HepG2 (cell line): Measurements from ENCODE around the gene CTNNBL1. TPM values are rescaled to one million over a fixed set of nuclear protein-coding genes. Genes with fewer than 3 reads are reported as not detected.

Source experiments
- AKAP8 ChIP-seq: sonication (generic); formaldehyde crosslinking; IDR thresholded peaks from 2 replicates; pipeline ENCODE4 v1.5.1; 2020; ENCODE audit warnings: mild to moderate bottlenecking, missing genetic modification reagents
- KAT2B ChIP-seq: fragments of 150-350 bp; IDR thresholded peaks from 2 replicates; pipeline ENCODE4 v1.6.1; 2014; ENCODE audit warnings: low read depth, low read length, borderline replicate concordance
- MIXL1 ChIP-seq: IDR thresholded peaks from 2 replicates; pipeline ENCODE4 v1.6.1; 2016
- MXI1 ChIP-seq: IDR thresholded peaks from 3 replicates; pipeline ENCODE4 v1.6.1; 2012; ENCODE audit warnings: low read depth, low read length, inconsistent platforms, borderline replicate concordance
- ONECUT2 ChIP-seq: sonication (generic); formaldehyde crosslinking; IDR thresholded peaks from 2 replicates; pipeline ENCODE4 v1.4.0; 2020; ENCODE audit warnings: missing genetic modification reagents
- RNF2 ChIP-seq: fragments of 450-650 bp; conservative IDR thresholded peaks from 2 replicates; pipeline ENCODE4 v1.6.1; 2016; ENCODE audit warnings: low read depth
- SETDB1 ChIP-seq: sonication (generic); formaldehyde crosslinking; IDR thresholded peaks from 2 replicates; pipeline ENCODE4 v1.5.1; 2020; ENCODE audit warnings: missing genetic modification reagents, mild to moderate bottlenecking, borderline replicate concordance
- SMAD3 ChIP-seq: sonication (generic); formaldehyde crosslinking; IDR thresholded peaks from 2 replicates; pipeline ENCODE4 v1.4.0; 2020; ENCODE audit warnings: missing genetic modification reagents
- STAG1 ChIP-seq: sonication (generic); formaldehyde crosslinking; IDR thresholded peaks from 2 replicates; pipeline ENCODE4 v1.4.0; 2020; ENCODE audit warnings: missing genetic modification reagents
- TGIF2 ChIP-seq: IDR thresholded peaks from 2 replicates; pipeline ENCODE4 v1.6.1; 2016; ENCODE audit warnings: control low read depth, missing compliant biosample characterization
- ZNF747 ChIP-seq: sonication (generic); formaldehyde crosslinking; IDR thresholded peaks from 2 replicates; pipeline ENCODE4 v1.8.1; 2023; ENCODE audit warnings: missing genetic modification reagents, mild to moderate bottlenecking, borderline replicate concordance
- polyA plus RNA-seq, 8 experiments: library from polyadenylated mRNA; depleted of rRNA in 3 of 8; stranded (reverse) in 7 of 8; unstranded in 1 of 8; fragments of >200 nt; fragmentation: Illumina TruSeq in 4 of 8; extraction: Trizol in 4 of 8; gene quantifications; 2 replicates each; pipeline versions ENCODE4 v1.2.1 to v1.2.3, GENCODE V29; 2011 to 2016; ENCODE audit warnings: low read depth in 4 of 8, missing spikeins in 1 of 8, mixed read lengths in 1 of 8; ENCODE audit not compliant: insufficient read depth in 1 of 8
- total RNA-seq, 5 experiments: library from RNA; depleted of rRNA; stranded (reverse); fragments of >200 nt; fragmentation: Illumina TruSeq; extraction: Trizol; gene quantifications; 2 replicates each; pipeline ENCODE4 v1.2.3, GENCODE V29; 2016; ENCODE audit warnings: low read depth in 1 of 5
- TF ChIP-seq, protein P1 (sequence below), 2 experiments: fragments of 450-650 bp in 1 of 2; sonication (generic) in 1 of 2; formaldehyde crosslinking in 1 of 2; IDR thresholded peaks; 2 replicates each; pipeline versions ENCODE4 v1.6.1 to v1.8.0; 2016 to 2022; ENCODE audit warnings: antibody characterized with exemption in 1 of 2, mild to moderate bottlenecking in 1 of 2, missing genetic modification reagents in 1 of 2
- TF ChIP-seq, protein P2 (sequence below): sonication (generic); formaldehyde crosslinking; IDR thresholded peaks from 2 replicates; pipeline ENCODE4 v1.5.1; 2020; ENCODE audit warnings: mild to moderate bottlenecking, missing genetic modification reagents, moderate library complexity
- TF ChIP-seq, protein P3 (sequence below): sonication (generic); formaldehyde crosslinking; conservative IDR thresholded peaks from 2 replicates; pipeline ENCODE4 v1.4.0; 2020; ENCODE audit warnings: missing genetic modification reagents

Gene CTNNBL1
- total and polyA plus RNA-seq, 2 of the 13 experiments (the other 11 are each of a cell fraction or from before 2014, with no cell fraction given): 49.3 to 94.6 TPM

DNA sequence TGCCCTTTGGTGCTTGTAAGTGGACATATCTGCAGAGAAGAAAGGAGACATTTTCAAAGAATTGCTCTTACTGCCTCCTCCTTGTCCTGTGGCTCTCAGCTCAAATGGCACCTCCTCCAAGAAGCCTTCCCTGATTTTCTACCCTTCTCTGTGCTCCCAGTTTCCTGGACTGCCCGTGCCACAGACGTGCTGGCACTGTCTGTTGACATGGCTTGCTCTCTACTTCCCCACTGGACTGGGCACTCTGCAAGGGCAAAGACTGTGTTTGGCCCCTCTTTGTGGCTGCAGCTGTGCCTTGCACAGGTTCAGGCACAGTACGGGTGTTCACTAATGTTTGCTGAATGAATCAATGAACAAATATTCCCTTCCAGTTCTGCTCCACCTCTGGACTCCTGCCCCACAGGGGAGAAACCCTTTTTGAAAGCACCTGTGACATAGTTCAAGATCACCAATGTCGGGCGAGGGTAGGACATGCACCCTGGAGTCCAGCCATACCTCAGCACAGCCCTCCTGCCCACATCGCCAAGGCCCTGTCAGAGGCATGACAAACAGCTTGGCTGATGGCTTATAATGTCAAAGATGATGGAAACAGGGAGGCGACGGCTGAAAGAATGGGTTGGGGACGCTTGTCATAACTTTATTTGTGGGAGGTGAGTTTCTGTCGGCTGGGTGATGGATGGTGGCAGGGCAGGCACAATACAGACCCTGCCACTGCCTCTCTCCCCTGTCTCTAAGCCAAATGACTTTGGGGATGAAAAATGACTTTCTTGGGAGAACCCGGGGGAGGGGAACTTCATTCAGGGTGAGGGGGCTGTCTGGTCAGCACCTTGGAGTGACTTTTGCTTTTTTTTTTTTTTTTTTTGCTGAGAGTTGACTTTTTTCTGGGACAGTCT, 15.6 kb upstream of the CTNNBL1 start (continued):
- TF ChIP-seq, protein P1, sequence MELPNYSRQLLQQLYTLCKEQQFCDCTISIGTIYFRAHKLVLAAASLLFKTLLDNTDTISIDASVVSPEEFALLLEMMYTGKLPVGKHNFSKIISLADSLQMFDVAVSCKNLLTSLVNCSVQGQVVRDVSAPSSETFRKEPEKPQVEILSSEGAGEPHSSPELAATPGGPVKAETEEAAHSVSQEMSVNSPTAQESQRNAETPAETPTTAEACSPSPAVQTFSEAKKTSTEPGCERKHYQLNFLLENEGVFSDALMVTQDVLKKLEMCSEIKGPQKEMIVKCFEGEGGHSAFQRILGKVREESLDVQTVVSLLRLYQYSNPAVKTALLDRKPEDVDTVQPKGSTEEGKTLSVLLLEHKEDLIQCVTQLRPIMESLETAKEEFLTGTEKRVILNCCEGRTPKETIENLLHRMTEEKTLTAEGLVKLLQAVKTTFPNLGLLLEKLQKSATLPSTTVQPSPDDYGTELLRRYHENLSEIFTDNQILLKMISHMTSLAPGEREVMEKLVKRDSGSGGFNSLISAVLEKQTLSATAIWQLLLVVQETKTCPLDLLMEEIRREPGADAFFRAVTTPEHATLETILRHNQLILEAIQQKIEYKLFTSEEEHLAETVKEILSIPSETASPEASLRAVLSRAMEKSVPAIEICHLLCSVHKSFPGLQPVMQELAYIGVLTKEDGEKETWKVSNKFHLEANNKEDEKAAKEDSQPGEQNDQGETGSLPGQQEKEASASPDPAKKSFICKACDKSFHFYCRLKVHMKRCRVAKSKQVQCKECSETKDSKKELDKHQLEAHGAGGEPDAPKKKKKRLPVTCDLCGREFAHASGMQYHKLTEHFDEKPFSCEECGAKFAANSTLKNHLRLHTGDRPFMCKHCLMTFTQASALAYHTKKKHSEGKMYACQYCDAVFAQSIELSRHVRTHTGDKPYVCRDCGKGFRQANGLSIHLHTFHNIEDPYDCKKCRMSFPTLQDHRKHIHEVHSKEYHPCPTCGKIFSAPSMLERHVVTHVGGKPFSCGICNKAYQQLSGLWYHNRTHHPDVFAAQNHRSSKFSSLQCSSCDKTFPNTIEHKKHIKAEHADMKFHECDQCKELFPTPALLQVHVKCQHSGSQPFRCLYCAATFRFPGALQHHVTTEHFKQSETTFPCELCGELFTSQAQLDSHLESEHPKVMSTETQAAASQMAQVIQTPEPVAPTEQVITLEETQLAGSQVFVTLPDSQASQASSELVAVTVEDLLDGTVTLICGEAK (IDR thresholded peaks at IDR 0.05): no peak
- TF ChIP-seq, protein P1 (CRISPR knock-in tag; IDR thresholded peaks at IDR 0.05): peak; percentile 60; the same call in 1 of the 2 replicates
- TF ChIP-seq KAT2B (no peak), ONECUT2 (CRISPR knock-in tag) (no peak), AKAP8 (CRISPR knock-in tag) (peak; percentile 60; the same call in 1 of the 2 replicates), MIXL1 (CRISPR knock-in tag) (0 out of 2 replicates have a peak, but pooled peaks have one; percentile 30), ZNF747 (CRISPR knock-in tag) (peak; percentile 24; the same call in 1 of the 2 replicates), MXI1 (no peak; the same call in 2 of the 3 replicates), SETDB1 (CRISPR knock-in tag) (no peak), TGIF2 (CRISPR knock-in tag) (no peak), SMAD3 (CRISPR knock-in tag) (no peak), STAG1 (CRISPR knock-in tag) (no peak), RNF2 (no peak)
- TF ChIP-seq, protein P2, sequence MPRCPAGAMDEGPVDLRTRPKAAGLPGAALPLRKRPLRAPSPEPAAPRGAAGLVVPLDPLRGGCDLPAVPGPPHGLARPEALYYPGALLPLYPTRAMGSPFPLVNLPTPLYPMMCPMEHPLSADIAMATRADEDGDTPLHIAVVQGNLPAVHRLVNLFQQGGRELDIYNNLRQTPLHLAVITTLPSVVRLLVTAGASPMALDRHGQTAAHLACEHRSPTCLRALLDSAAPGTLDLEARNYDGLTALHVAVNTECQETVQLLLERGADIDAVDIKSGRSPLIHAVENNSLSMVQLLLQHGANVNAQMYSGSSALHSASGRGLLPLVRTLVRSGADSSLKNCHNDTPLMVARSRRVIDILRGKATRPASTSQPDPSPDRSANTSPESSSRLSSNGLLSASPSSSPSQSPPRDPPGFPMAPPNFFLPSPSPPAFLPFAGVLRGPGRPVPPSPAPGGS: peak; percentile 76; the same call in 1 of the 2 replicates
- TF ChIP-seq, protein P3, sequence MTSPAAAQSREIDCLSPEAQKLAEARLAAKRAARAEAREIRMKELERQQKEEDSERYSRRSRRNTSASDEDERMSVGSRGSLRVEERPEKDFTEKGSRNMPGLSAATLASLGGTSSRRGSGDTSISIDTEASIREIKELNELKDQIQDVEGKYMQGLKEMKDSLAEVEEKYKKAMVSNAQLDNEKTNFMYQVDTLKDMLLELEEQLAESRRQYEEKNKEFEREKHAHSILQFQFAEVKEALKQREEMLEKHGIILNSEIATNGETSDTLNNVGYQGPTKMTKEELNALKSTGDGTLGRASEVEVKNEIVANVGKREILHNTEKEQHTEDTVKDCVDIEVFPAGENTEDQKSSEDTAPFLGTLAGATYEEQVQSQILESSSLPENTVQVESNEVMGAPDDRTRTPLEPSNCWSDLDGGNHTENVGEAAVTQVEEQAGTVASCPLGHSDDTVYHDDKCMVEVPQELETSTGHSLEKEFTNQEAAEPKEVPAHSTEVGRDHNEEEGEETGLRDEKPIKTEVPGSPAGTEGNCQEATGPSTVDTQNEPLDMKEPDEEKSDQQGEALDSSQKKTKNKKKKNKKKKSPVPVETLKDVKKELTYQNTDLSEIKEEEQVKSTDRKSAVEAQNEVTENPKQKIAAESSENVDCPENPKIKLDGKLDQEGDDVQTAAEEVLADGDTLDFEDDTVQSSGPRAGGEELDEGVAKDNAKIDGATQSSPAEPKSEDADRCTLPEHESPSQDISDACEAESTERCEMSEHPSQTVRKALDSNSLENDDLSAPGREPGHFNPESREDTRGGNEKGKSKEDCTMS (CRISPR knock-in tag): no peak
